ENCODE data around the gene SPINT4.

GRCh38 chr20:45765307-45765875 lies 43.2 kb downstream of the SPINT4 start:
- TF ChIP-seq CEBPB (IDR thresholded peaks at IDR 0.05) (no peak), YY1 (IDR thresholded peaks at IDR 0.05; ENCODE audit: low read depth) (no peak), RAD21 (IDR thresholded peaks at IDR 0.05; ENCODE audit: low read depth) (no peak), MAX (IDR thresholded peaks at IDR 0.05) (no peak), ZBTB7A (IDR thresholded peaks at IDR 0.05; ENCODE audit: low read depth) (no peak), TCF12 (IDR thresholded peaks at IDR 0.05; ENCODE audit: low read depth) (no peak), REST (IDR thresholded peaks at IDR 0.05; ENCODE audit: low read depth) (no peak), TAF1 (IDR thresholded peaks at IDR 0.05; ENCODE audit: low read depth) (no peak), EP300 (IDR thresholded peaks at IDR 0.05; ENCODE audit: borderline replicate concordance) (no peak), NFIC (IDR thresholded peaks at IDR 0.05) (no peak)

Data from Ishikawa (cell line).